Left renal pelvis (tissue), 4 donors: ENCODE data around the gene MARVELD2. TPM values are rescaled to one million over a fixed set of nuclear protein-coding genes. Genes with fewer than 3 reads are reported as not detected.
"Not testable (repeated sequence)": the region's sequence is repeated elsewhere in the genome, so short reads cannot be mapped to it uniquely, and the experiment has no call there.

Experiments
- DNase-seq, 4 donors: peaks; one replicate each; pipeline ENCODE4 v3.0.0-alpha.2; 2013; ENCODE audit warnings: low read depth in 4 of 4, low spot score in 3 of 4
- polyA plus RNA-seq, 4 donors: library from polyadenylated mRNA; unstranded; fragments of 120-200 nt; gene quantifications; one replicate each; pipeline ENCODE4 v1.2.1, GENCODE V29; 2013; ENCODE audit not compliant: insufficient read length in 4 of 4

Gene MARVELD2
- 10 to 100 TPM in 3 of 4 donors, 1 to 10 TPM in 1; 2.0 to 29.5 (median 26.7) TPM for polyA plus RNA-seq

GRCh38 chr5:69414885-69415583 lies at the start of gene MARVELD2:
MARVELD2 (plus strand) TSS chr5:69415116; CDS start chr5:69419386, 4,270 bp downstream.
- peak; percentile 54 to 75 (median 64) for DNase-seq

GRCh38 chr5:69367697-69368279 lies 47.1 kb upstream of the MARVELD2 start:
- no peak for DNase-seq

- DNase-seq = peak; percentile 8 to 24 (median 21)
These were observed 46.2 kb upstream of the MARVELD2 start for GRCh38 chr5:69368458-69369339.

- peak; percentile 84 to 94 (median 86) for DNase-seq
These were observed 45.4 kb upstream of the MARVELD2 start, which contains the start of the genes AK6, RAD17 and TAF9 for GRCh38 chr5:69369340-69370121. AK6 (minus strand) TSS chr5:69369520; CDS start chr5:69369490, 30 bp downstream. RAD17 (plus strand) TSS chr5:69369818; CDS start chr5:69372209, 2,391 bp downstream. TAF9 (minus strand) TSS chr5:69369520; CDS start chr5:69365737, 3,783 bp downstream.

DNA sequence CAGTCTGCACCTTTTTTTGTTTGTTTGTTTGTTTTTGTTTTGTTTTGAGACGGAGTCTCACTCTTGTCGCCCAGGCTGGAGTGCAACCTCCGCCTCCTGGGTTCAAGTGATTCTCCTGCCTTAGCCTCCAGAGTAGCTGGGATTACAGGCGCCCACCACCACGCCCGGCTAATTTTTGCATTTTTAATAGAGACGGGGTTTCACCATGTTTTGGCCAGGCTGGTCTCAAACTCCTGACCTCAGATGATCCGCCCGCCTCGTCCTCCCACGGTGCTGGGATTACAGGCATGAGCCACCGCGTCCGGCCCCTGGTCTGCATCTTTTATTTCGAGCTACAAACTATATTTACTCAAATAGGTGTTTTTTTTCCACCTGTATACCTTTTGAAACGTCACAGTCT lies 44.6 kb upstream of the MARVELD2 start:
- DNase-seq = not testable (repeated sequence)

- no peak for DNase-seq
These were observed 42.5 kb upstream of the MARVELD2 start for GRCh38 chr5:69372394-69372793.

DNA sequence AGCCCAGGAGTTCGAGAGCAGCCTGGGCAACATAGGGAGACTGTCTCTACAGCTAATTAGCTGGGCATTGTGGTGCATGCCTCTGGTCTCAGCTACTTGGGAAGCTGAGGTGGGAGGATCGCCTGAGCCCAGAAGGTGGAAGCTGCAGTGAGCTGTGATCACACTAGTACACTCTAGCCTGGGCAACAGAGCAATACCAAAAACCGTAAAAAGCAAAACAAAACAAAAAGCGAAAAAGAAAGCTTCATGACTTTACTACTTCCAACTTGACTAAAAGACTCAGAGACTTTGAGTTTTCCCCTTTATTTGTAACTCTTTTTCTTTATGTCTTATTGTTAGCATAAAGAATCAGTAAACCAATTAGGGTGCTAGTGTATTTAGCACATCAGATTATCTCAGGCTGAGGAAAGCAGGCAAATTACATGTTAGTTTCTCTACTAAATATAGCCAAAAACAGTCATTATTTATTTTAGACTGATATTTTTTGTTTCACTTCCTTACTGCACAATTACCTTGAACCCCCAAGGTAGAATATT lies 39.9 kb upstream of the MARVELD2 start:
- DNase-seq = no peak

DNA sequence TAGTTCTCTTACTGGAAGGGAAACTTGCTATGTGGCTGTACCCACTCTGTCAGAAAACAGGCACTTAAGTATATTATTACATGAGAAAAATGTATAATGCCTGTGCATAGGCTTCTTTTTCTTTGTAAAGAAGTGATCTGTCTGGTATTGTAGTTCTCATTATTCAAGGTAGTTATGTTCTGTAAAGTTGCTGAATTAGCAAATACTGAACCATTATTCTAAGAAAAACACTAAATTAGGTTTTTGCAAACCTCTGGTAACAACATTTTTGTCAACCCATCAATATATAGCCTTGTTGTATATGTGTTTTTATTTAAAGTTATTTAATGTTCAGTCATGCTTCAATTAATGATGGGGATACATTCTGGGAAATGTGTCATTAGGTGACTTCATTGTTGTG lies 36.5 kb upstream of the MARVELD2 start:
- DNase-seq = no peak

DNA sequence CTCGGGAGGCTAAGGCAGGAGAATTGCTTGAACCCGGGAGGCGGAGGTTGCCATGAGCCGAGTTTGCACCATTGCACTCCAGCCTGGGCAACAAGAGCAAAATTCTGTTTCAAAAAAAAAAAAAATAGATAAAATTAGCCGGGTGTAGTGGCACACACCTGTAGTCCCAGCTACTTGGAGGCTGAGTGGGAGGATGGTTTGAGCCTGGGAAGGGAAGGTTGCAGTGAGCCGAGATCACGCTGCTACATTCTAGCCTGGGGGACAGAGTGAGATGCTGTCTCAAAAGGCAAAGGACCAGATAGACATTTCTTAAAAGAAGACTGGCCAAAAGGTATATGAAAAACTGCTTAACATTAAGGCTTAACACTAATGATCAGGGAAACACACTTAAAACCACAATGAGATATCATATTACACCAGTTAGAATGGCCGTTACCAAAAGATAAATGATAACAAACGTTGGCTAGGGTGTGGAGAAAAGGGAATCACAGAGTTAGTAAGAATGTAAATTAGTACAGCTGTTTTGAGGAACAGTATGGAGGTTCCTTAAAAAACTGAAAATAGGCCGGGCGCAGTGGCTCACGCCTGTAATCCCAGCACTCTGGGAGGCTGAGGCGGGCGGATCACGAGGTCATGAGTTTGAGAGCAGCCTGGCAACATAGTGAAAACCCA lies 10.1 kb upstream of the MARVELD2 start:
- no peak for DNase-seq

GRCh38 chr5:69415584-69415958 lies 655 bp downstream of the MARVELD2 start:
- DNase-seq = peak in 2 of 4 donors; percentile 12 to 28

DNA sequence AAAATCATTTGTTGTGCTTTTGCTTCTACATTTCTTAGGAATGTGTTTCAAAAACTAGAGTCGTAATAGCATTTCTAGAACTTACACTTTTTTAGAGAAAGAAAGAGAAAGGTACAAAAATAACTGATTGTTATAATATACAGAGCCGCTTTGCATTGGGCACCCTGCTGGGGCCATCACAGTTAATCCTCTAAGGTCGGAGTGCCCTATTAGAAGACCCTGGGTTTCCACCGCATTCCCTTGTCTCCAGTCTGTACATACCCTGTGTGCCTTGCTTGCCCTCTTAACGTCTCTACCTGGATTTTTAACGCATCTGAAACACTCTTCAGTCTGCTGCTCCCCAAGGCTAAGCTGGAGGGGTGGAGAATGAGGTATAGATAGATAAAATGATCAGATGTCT lies 1.3 kb downstream of the MARVELD2 start:
- no peak for DNase-seq

GRCh38 chr5:69416699-69417098 lies 1.8 kb downstream of the MARVELD2 start:
- no peak for DNase-seq

GRCh38 chr5:69418554-69418953 lies 3.6 kb downstream of the MARVELD2 start:
- no peak for DNase-seq

GRCh38 chr5:69431424-69432303 lies 16.7 kb downstream of the MARVELD2 start:
- no peak for DNase-seq

- no peak for DNase-seq
These were observed 17.7 kb downstream of the MARVELD2 start for GRCh38 chr5:69432412-69433206.

DNA sequence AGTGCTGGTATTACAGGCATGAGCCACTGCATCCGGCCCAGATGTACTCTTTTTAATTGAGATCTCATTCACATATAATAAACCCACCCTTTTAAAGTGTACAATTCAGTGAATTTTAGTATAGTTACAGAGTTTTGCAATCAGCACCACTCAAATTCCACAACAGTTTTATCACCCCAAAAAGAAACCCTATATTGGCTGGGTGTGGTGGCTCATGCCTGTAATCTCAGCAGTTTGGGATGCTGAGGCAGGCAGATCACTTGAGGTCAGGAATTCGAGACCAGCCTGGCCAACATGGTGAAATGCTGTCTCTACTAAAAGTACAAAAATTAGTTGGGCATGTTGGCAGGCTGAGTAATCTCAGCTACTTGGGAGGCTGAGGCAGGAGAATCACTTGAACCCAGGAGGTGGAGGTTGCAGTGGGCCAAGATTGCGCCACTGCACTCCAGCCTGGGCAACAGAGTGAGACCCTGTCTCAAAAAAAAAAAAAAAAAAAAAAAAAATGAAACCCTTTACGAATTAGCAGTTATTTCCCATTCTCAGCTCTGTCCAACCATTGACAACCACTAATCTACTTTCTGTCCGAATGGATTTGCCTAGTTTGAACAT lies 20.5 kb downstream of the MARVELD2 start:
- not testable (repeated sequence) for DNase-seq

DNA sequence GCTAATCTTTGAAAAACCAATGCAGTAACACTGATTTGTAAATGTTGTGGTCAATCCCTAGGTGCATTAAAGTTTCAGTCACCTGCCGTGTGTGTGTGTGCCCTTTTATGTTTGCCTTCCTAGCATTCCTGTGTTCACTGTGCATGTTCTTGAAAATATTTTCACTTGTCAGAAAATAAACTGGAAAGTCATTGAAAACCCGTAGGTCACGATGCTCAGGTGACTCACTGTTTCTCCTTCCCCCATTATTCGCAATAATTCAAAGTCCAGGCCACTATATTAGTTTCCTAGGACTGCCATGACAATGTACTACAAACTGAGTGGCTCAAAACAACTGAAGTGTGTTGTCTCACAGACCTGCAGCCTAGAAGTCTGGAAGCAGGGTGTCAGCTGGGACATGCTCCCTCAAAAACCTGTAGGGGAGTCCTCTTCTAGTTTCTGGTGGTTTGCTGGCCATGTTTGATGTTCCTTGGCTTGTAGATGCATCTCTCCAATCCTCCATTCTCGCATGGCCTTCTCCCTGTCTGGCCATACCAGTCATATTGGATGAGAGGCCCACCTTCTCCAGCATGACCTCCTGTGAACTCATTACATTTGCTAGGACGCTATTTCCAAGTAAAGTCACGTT lies 29.3 kb downstream of the MARVELD2 start:
- no peak for DNase-seq
